K562 (cell line): Measurements from ENCODE around the gene TTC28. TPM values are rescaled to one million over a fixed set of nuclear protein-coding genes. Genes with fewer than 3 reads are reported as not detected.

Experiments
- ATAC-seq: fragments of 200-7000 bp; cut with Tn5 transposase; 3 replicates; pipeline ENCODE4 v1.9.1; 2020; ENCODE audit warnings: moderate library complexity
- BruUV-seq: library from RNA; stranded (reverse); fragments of 400-500 nt; replicated peaks from 2 replicates; lab custom pipeline; 2021; lab: Mats Ljungman, UMichigan
- CTCF ChIA-PET: fragments of 300-600 bp; formaldehyde crosslinking; extraction: SDS; loops from one replicate; lab custom pipeline; 2021; ENCODE audit warnings: low intra/inter-chr PET ratio; lab: Yijun Ruan, JAX
- POLR2A ChIA-PET: fragments of 300-600, 350-650 bp; sonication (Branson Sonifier 250); formaldehyde crosslinking; extraction: SDS; loops from one replicate; lab custom pipeline; 2021; ENCODE audit warnings: antibody characterized with exemption, inconsistent platforms; lab: Yijun Ruan, JAX
- DNase-seq, 4 experiments: peaks; one replicate each; pipeline versions ENCODE4 v3.0.0 to v3.0.0-alpha.2; 2011 to 2018; ENCODE audit warnings: low spot score in 3 of 4, mixed read lengths in 3 of 4; ENCODE audit errors: extremely low read depth in 1 of 4
- FAIRE-seq: peaks from 2 replicates; lab custom pipeline; 2011; peaks lifted over from hg19 to GRCh38; lab: Jason Lieb, UNC
- H2AFZ ChIP-seq: 2 replicates; pipeline ENCODE4 v1.6.0; 2011; ENCODE audit warnings: low read depth, low read length, control low read depth, inconsistent platforms
- H3K27ac ChIP-seq: fragments of 200-600 bp; 3 replicates; pipeline ENCODE4 v1.8.0; 2011; ENCODE audit warnings: low read depth, mild to moderate bottlenecking, control low read depth, inconsistent platforms, low read length, moderate library complexity, mixed read lengths; ENCODE audit errors: extremely low read depth
- H3K27me3 ChIP-seq, 2 experiments: fragments of 300-600 bp in 1 of 2; 2 replicates in 1 of 2; 3 replicates in 1 of 2; pipeline versions ENCODE4 v1.6.0 to v1.8.0; 2011; ENCODE audit warnings: inconsistent platforms in 2 of 2, low read length in 2 of 2, mild to moderate bottlenecking in 1 of 2, mixed read lengths in 1 of 2, moderate library complexity in 1 of 2; ENCODE audit not compliant: control insufficient read depth in 2 of 2, insufficient read depth in 2 of 2
- H3K36me3 ChIP-seq: fragments of 300-600 bp; 3 replicates; pipeline ENCODE4 v1.8.0; 2011; ENCODE audit warnings: mild to moderate bottlenecking, low read length, inconsistent platforms; ENCODE audit not compliant: control insufficient read depth, insufficient read depth
- H3K4me1 ChIP-seq, 2 experiments: fragments of 200-600 bp in 1 of 2; replicated peaks in 1 of 2; 2 replicates in 1 of 2; 3 replicates in 1 of 2; pipeline versions ENCODE4 v1.5.1 to v1.8.0; 2011; ENCODE audit warnings: inconsistent platforms in 2 of 2, low read length in 2 of 2, mild to moderate bottlenecking in 1 of 2, mixed read lengths in 1 of 2, moderate library complexity in 1 of 2; ENCODE audit not compliant: control insufficient read depth in 2 of 2, insufficient read depth in 2 of 2
- H3K4me2 ChIP-seq: 2 replicates; pipeline ENCODE4 v1.6.1; 2011; ENCODE audit warnings: low read length, control low read depth, inconsistent platforms, mixed read lengths; ENCODE audit not compliant: insufficient read depth
- H3K4me3 ChIP-seq: fragments of 200-600 bp; sonication (generic), shearing (Covaris generic); 2 replicates; pipeline ENCODE4 v1.5.1; 2016; ENCODE audit warnings: control low read depth, inconsistent platforms
- H3K79me2 ChIP-seq: fragments of 200-600 bp; 3 replicates; pipeline ENCODE4 v1.8.0; 2011; ENCODE audit warnings: low read length, inconsistent platforms; ENCODE audit not compliant: control insufficient read depth, insufficient read depth
- H3K9ac ChIP-seq, 2 experiments: 2 replicates each; pipeline versions ENCODE4 v1.6.0 to v1.6.1; 2011; ENCODE audit warnings: low read depth in 2 of 2, low read length in 2 of 2, control low read depth in 1 of 2, inconsistent platforms in 1 of 2, mild to moderate bottlenecking in 1 of 2, mixed read lengths in 1 of 2; ENCODE audit not compliant: insufficient read depth in 1 of 2
- H3K9me1 ChIP-seq: one replicate; pipeline ENCODE4 v1.6.0; 2011; ENCODE audit warnings: inconsistent platforms, mild to moderate bottlenecking, low read length, moderate library complexity; ENCODE audit not compliant: control insufficient read depth, insufficient read depth
- H3K9me3 ChIP-seq: replicated peaks from 2 replicates; pipeline ENCODE4 v1.5.1; 2011; ENCODE audit warnings: low read depth, low read length, inconsistent platforms; ENCODE audit not compliant: control insufficient read depth, insufficient read depth
- H4K20me1 ChIP-seq: replicated peaks from 2 replicates; pipeline ENCODE4 v1.6.1; 2011; ENCODE audit warnings: low read length, inconsistent platforms, mixed read lengths; ENCODE audit not compliant: control insufficient read depth, insufficient read depth
- CBFB ChIP-seq: sonication (generic); formaldehyde crosslinking; IDR thresholded peaks from 2 replicates; pipeline ENCODE4 v1.4.0; 2020; ENCODE audit warnings: mild to moderate bottlenecking, missing genetic modification reagents
- CHD4 ChIP-seq: fragments of 200-600 bp; sonication (generic); IDR thresholded peaks from 3 replicates; pipeline ENCODE4 v1.6.1; 2012; ENCODE audit warnings: low read depth, mild to moderate bottlenecking, mixed read lengths, low read length, inconsistent platforms; ENCODE audit not compliant: insufficient read depth, insufficient replicate concordance, poor library complexity, severe bottlenecking
- HDAC6 ChIP-seq: IDR thresholded peaks from 2 replicates; pipeline ENCODE4 v1.6.1; 2012; ENCODE audit warnings: low read depth, mild to moderate bottlenecking, control low read depth, inconsistent platforms, low read length, moderate library complexity
- KHSRP ChIP-seq: fragments of 450-650 bp; IDR thresholded peaks from 2 replicates; pipeline ENCODE4 v1.6.1; 2017
- LCOR ChIP-seq: sonication (generic); formaldehyde crosslinking; IDR thresholded peaks from 2 replicates; pipeline ENCODE4 v1.8.0; 2022; ENCODE audit warnings: mild to moderate bottlenecking, missing genetic modification reagents
- NBN ChIP-seq: fragments of 450-650 bp; IDR thresholded peaks from 2 replicates; pipeline ENCODE4 v1.6.1; 2016; ENCODE audit warnings: low read depth, mild to moderate bottlenecking
- NFATC3 ChIP-seq: fragments of 450-650 bp; IDR thresholded peaks from 2 replicates; pipeline ENCODE4 v1.6.1; 2017; ENCODE audit warnings: mild to moderate bottlenecking
- NFYB ChIP-seq: IDR thresholded peaks from 2 replicates; pipeline ENCODE4 v1.6.1; 2011; ENCODE audit warnings: mild to moderate bottlenecking, moderate library complexity; ENCODE audit not compliant: insufficient read length; ENCODE audit errors: extremely low read depth
- POLR2AphosphoS5 ChIP-seq: IDR thresholded peaks from 2 replicates; pipeline ENCODE4 v1.6.1; 2011; ENCODE audit warnings: mild to moderate bottlenecking, low read depth, low read length, moderate library complexity; ENCODE audit not compliant: control insufficient read depth, insufficient read depth
- RBM15 ChIP-seq: fragments of 200-400 bp; formaldehyde crosslinking; IDR thresholded peaks from 2 replicates; pipeline ENCODE4 v1.6.1; 2018; ENCODE audit warnings: mild to moderate bottlenecking, low read length, moderate library complexity; ENCODE audit not compliant: insufficient read depth
- WGBS: fragments of 100-300 bp; shearing (Covaris generic); methylation state at CpG from one replicate; pipeline ENCODE4 v1.1.6; 2016; ENCODE audit warnings: low coverage, mixed read lengths; ENCODE audit not compliant: insufficient coverage; ENCODE audit errors: missing lambda C conversion rate; 5-methylcytosine and 5-hydroxymethylcytosine counted together
- in situ Hi-C: fragments of 300-500 bp; cut with MboI; formaldehyde crosslinking; loops from 4 replicates; pipeline ENCODE4 v1.15.0; 2018; ENCODE audit warnings: inconsistent platforms, mixed read lengths
- intact Hi-C: fragments of 100-400 bp; cut with micrococcal nuclease; formaldehyde crosslinking; loops from 2 replicates; pipeline ENCODE4 v1.14.2; 2022
- polyA plus RNA-seq, 8 experiments: library from polyadenylated mRNA; depleted of rRNA in 4 of 8; stranded (reverse) in 5 of 8; unstranded in 3 of 8; fragments of >200 nt; fragmentation: Nextera tagmentation in 2 of 8; fragmentation: Illumina TruSeq in 1 of 8; extraction: Ambion mirVana in 2 of 8; extraction: Trizol in 1 of 8; gene quantifications; 2 replicates each; pipeline versions ENCODE4 v1.2.1 to v1.2.3, GENCODE V29; 2011 to 2014; ENCODE audit warnings: inconsistent platforms in 1 of 8, missing spikeins in 1 of 8
- total RNA-seq, 7 experiments: library from RNA; depleted of rRNA in 6 of 7; stranded (reverse); fragments of >200 nt in 6 of 7; fragmentation: Illumina TruSeq in 2 of 7; extraction: Trizol in 2 of 7; gene quantifications; 2 replicates each; pipeline versions ENCODE4 v1.2.1 to v1.2.3, GENCODE V29; 2011 to 2021; ENCODE audit warnings: low replicate concordance in 1 of 7
- TF ChIP-seq, protein P1 (sequence below): fragments of 250-450 bp; sonication (Bioruptor Pico); IDR thresholded peaks from 2 replicates; pipeline ENCODE4 v1.8.0; 2021; ENCODE audit warnings: mild to moderate bottlenecking, moderate library complexity
- TF ChIP-seq, protein P2 (sequence below): IDR thresholded peaks from 2 replicates; pipeline ENCODE4 v1.6.1; 2016; ENCODE audit warnings: missing genetic modification characterization, missing compliant biosample characterization
- TF ChIP-seq, protein P3 (sequence below): sonication (generic); formaldehyde crosslinking; IDR thresholded peaks from 2 replicates; pipeline ENCODE4 v1.9.0; 2022; ENCODE audit warnings: mild to moderate bottlenecking, missing genetic modification reagents
- TF ChIP-seq, protein P4 (sequence below): IDR thresholded peaks from 2 replicates; pipeline ENCODE4 v1.6.1; 2011; ENCODE audit warnings: borderline replicate concordance, low read depth, mild to moderate bottlenecking, moderate library complexity, low read length; ENCODE audit not compliant: insufficient read depth, poor library complexity, severe bottlenecking

TTC28 gene
- total and polyA plus RNA-seq, 9 of the 15 experiments (the other 6 are each of a cell fraction or from before 2014, with no cell fraction given) = 0.22 to 10.7 (median 3.1) TPM

DNA sequence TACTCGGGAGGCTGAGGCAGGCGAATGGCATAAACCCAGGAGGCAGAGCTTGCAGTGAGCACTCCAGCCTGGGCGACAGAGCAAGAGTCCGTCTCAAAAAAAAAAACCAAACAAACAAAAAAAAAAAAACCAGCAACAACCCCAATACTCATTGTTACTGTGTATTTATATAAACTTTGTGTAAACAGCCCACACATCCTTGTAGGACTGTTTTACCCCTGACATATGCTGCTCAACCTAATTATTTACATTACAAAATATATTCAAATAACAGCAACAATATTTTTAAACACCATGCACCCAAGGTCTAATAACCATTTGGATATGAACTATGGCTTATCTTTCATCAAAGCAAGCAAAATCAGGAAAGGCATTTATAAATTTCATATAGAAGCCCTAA lies 284.1 kb downstream of the TTC28 start:
- no peak overlapping the region for H3K4me3 ChIP-seq
- no peak for DNase-seq
- H3K9ac ChIP-seq = no peak overlapping the region
- H4K20me1 ChIP-seq = no peaks in the 10 kb centered on the region
- no peak overlapping the region for H3K27ac ChIP-seq
- no peaks in the 10 kb centered on the region for H3K79me2 ChIP-seq
- no peaks in the 10 kb centered on the region for H3K9me1 ChIP-seq
- in situ Hi-C loops (no loop called here), intact Hi-C loops (no loop called here)
- POLR2A ChIA-PET = no interaction called here
- no peaks in the 10 kb centered on the region for H3K9me3 ChIP-seq
- H3K4me2 ChIP-seq = no peak overlapping the region
- no peaks in the 10 kb centered on the region for H3K36me3 ChIP-seq
- no peak for TF ChIP-seq RBM15
- TF ChIP-seq, protein P1, sequence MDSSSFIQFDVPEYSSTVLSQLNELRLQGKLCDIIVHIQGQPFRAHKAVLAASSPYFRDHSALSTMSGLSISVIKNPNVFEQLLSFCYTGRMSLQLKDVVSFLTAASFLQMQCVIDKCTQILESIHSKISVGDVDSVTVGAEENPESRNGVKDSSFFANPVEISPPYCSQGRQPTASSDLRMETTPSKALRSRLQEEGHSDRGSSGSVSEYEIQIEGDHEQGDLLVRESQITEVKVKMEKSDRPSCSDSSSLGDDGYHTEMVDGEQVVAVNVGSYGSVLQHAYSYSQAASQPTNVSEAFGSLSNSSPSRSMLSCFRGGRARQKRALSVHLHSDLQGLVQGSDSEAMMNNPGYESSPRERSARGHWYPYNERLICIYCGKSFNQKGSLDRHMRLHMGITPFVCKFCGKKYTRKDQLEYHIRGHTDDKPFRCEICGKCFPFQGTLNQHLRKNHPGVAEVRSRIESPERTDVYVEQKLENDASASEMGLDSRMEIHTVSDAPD (CRISPR knock-in tag) = no peak
- TF ChIP-seq, protein P2, sequence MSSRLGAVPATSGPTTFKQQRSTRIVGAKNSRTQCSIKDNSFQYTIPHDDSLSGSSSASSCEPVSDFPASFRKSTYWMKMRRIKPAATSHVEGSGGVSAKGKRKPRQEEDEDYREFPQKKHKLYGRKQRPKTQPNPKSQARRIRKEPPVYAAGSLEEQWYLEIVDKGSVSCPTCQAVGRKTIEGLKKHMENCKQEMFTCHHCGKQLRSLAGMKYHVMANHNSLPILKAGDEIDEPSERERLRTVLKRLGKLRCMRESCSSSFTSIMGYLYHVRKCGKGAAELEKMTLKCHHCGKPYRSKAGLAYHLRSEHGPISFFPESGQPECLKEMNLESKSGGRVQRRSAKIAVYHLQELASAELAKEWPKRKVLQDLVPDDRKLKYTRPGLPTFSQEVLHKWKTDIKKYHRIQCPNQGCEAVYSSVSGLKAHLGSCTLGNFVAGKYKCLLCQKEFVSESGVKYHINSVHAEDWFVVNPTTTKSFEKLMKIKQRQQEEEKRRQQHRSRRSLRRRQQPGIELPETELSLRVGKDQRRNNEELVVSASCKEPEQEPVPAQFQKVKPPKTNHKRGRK = no peak
- TF ChIP-seq, protein P3, sequence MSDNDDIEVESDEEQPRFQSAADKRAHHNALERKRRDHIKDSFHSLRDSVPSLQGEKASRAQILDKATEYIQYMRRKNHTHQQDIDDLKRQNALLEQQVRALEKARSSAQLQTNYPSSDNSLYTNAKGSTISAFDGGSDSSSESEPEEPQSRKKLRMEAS (CRISPR knock-in tag) = no peak
- TF ChIP-seq NBN = no peak
- TF ChIP-seq CBFB (CRISPR knock-in tag) = no peak
- no peak for TF ChIP-seq KHSRP
- TF ChIP-seq LCOR = no peak
- no peak for TF ChIP-seq NFYB
- TF ChIP-seq, protein P4, sequence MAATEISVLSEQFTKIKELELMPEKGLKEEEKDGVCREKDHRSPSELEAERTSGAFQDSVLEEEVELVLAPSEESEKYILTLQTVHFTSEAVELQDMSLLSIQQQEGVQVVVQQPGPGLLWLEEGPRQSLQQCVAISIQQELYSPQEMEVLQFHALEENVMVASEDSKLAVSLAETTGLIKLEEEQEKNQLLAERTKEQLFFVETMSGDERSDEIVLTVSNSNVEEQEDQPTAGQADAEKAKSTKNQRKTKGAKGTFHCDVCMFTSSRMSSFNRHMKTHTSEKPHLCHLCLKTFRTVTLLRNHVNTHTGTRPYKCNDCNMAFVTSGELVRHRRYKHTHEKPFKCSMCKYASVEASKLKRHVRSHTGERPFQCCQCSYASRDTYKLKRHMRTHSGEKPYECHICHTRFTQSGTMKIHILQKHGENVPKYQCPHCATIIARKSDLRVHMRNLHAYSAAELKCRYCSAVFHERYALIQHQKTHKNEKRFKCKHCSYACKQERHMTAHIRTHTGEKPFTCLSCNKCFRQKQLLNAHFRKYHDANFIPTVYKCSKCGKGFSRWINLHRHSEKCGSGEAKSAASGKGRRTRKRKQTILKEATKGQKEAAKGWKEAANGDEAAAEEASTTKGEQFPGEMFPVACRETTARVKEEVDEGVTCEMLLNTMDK = no peak
- no peak for TF ChIP-seq HDAC6
- no peak for TF ChIP-seq POLR2AphosphoS5
- no peak for TF ChIP-seq CHD4
- no peak for TF ChIP-seq NFATC3
- H3K27me3 ChIP-seq = no peaks in the 10 kb centered on the region
- H3K4me1 ChIP-seq = no peaks in the 10 kb centered on the region; a peak in 1 of 5 replicates
- H2AFZ ChIP-seq = no peak overlapping the region
- ATAC-seq = no peak
- FAIRE-seq = no peak
- no TSS peak for BruUV-seq
- 56% methylated on average over 2 of the region's 4 CpGs for WGBS
- CTCF ChIA-PET = no interaction called here
